ENCODE data around the gene EPS15.
"Not testable (repeated sequence)": the region's sequence is repeated elsewhere in the genome, so short reads cannot be mapped to it uniquely, and the experiment has no call there.

EPS15 gene

DNA sequence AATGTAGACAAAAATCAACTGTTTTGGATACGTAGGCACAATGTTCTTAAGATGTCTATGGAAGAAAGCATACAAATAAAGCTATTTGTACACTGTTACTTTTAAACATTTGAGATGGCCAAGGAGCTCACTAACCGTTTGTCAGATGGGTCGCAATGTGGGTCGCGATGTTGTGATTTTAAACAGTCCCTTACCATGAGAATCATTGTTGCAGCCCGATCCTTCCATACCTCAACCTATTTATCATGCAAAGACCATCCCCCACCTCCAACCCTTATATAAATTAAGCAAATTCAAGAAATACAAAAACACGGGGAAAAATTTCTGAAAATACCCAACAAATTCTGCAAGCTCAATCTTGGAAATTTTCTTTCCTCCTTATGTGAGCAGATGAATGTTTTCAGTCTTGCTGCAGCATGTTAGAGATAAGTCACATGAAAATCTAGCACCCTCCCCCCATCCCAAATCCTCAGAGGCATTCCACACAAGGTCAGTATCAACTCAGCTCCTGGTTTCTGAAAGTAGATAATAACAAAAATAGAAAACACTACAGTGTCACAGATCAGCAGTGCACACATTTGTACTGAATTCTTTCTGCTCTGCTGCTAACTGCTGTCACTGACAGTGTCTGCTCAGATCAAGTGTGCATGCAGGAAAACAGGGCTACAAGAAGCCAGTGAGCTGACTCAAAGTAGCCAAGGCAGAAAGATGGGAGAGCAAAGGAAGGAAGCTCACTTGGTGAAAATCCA is 95.8 kb downstream of the EPS15 start:
- DNase-seq (ENCODE audit: low read depth): no peak

DNA sequence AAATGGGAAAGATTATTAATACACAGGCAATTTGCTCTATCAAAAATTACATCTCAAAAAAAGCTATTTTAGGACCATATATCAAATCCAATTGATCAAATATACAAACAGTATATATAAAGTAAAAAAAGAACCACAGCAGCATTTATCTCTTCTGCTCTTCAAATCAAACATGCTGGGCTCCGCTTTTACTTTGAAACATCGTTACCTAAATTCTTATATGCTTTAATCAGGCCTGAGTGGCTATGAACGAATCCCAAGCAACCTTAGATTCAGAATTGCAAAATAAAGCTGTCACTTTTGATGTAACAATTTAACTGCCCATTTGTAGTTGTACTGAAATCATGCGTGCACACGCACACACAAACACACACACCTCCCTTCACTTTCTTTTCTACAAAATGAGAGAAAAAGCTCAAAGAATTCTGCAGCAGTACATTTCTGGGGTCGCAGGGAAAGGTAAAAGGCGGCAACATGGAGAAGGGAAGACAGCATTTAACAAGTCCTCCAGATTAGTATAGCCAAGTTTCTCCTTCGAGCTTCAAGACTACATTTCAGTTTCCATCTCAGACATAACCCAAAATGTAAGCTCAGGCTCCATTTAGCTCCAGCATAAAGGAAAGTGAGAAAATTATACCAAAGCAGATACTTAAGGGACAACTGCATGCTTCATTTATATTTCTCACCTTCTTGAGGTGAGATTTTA is 96.5 kb downstream of the EPS15 start:
- no peak for DNase-seq (ENCODE audit: low read depth)

DNA sequence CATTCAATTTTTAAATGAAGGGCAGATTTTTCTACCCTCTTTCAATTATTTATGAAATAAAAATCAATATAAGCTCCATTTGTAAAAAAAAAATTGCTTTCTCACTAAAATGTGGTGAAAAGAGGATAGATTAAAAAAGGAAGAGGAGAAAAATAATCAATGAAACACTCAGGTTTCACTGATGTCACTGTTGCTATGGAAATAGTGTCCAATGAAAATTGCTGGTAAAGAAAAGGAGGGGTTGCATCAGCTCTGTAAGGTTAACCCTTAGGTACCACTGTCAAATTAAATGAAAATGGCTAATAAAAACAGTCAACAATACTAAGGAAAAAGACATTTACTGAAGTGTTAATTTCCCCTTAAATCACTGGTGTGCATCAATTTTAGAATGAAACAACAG is 97.1 kb downstream of the EPS15 start:
- DNase-seq (ENCODE audit: low read depth): no peak

DNA sequence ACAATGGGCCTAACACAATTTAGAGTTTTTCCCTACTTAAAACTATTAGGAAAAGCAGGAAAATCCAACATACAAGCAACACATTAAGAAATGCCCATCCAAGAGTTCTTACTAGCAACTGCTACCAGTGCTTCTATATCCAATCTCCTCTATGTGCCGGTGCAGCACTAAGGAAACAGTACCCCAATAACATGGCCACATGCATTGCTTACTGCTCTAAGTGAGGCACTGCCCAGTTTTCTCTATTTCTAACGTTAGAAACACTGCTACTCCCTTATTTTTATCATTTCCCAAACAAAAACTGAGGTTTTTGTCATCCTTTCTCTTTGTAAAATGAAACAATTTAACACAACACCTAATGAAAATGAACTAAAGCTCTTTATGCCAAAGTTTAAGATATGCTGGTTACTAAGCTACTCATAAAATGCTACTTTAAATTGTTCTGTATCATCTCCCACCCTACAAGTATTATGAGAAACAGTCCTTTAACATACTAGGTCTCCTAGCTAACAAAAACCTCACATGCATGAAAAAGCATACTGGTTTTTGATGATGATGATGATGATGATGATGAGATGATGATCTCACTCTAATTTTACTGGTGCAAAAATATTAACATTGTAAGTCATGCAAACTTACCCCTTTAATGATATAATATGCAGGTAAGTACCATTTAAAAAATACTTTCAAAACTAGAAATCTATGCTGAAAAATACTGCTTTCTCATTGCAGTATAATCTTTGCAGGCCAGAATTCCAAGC is 98.0 kb downstream of the EPS15 start:
- no peak for DNase-seq (ENCODE audit: low read depth)

DNA sequence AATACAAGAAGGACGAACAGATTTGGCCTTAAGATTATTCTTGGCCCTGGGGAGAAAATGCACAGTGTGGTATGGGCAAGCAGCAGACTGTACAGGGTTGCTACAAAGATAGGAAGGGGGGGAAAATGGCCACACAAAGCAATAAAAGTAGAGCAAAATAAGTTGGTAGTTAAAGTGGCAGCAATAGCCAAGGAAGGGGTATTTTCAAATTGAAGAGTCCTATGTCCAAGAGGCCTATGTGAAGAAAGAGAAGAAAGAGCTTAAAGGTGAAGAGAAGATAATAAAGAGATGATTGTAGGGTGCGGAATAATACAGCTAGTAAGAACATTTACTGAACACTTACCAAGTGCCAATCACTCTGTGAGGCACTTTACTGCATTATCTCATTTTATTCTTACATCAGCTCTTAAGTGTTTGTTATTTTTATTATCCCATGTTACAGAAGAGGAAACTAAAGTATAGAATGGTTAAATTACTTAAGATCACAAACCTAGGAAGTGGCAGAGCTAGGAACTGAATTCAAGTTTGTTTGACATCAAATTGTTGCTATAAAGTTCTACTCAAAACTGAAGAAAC is 100.6 kb downstream of the EPS15 start:
- no peak for DNase-seq (ENCODE audit: low read depth)

DNA sequence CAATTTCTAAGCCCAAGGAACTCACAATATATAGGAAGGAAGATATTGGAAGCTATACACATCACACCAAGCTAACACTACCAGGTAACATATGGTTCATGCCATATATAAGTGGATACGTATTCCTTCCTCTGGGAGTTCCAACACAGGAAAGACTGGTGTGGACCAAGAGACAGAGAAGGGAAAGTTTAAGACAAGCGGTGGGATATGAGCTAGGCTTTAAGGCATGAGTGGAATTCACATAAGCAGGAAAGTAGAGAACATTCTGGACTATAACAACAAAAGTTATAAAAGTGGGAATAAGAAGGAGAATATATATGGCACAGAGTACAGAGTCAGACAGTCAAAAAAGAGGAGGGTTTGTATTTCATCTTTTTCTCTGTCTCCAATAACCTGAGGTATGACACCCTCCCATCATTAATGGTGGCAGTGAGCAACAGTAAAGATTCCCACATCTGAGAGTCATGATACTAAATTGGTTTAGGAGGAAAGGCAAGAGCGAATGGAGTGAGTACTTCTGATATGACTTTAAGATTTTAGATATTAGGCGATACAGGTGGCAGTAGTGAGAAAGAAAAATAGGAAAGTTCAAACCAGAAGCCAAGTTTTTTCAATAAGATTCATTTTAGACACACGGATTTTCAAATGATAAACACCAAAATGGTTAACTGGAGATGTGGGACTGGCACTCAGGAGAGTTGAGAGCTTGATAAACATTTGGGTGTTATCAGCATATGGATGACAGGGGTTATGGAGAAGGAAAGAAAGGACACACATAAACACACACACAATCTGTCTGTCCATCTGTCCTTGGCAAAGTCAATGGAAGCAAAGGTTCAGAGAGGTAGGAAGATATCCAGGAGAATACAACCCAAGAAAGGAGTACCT is 101.3 kb downstream of the EPS15 start:
- DNase-seq (ENCODE audit: low read depth): no peak

DNA sequence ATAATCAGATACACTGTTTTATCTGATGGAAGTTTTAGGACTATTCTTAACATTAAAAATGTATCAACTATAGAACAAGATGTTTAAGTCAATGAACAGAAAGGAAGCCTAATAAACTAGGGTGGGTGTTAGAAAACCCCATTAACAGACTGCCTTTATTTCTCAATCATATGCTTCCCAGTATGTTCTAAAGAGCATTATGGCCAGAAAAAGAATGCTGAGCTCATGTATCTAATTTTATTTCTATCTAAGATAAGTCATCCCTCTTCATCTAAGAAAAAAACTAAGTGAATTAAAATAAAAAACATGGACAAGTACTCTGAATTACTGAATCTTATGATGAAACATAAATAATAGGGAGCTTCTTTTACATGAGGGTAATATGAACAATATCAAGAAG is 102.2 kb downstream of the EPS15 start:
- no peak for DNase-seq (ENCODE audit: low read depth)

DNA sequence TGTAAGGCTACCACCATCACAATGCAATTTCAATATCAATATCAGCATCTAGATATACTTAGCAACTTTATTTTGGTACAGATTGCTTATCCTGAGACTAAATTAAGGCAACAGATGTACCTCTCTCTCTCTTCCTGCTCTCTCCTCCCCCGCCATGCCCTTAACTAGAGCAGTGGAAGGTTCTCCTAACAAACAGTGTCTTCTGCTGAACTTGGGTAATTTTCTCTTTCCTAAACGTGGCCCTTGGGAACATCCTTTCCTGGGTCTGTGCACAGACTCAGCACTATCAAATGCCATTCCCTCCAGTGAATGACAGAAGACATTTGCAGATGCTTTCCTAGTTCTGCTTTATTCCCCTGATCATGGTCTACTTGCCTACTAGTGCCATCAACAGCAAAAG is 103.1 kb downstream of the EPS15 start:
- DNase-seq (ENCODE audit: low read depth): no peak

DNA sequence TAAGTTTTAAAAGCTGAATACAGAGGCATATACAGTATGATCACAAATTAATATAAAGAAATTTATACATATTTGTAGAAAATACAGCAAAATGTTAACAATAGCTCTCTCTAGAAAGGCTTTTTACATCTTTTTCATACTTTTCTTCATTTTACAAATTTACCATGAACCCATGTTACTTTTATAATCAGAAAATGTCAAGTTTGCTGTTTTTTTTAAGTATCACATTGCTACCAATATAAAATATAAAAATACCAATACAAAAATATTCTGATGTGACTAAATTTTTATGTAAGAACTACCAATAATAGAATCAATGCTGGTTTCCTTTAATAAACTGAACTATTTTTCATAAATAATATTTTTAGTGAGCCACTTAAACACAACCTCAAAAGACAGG is 104.3 kb downstream of the EPS15 start:
- DNase-seq (ENCODE audit: low read depth): no peak

DNA sequence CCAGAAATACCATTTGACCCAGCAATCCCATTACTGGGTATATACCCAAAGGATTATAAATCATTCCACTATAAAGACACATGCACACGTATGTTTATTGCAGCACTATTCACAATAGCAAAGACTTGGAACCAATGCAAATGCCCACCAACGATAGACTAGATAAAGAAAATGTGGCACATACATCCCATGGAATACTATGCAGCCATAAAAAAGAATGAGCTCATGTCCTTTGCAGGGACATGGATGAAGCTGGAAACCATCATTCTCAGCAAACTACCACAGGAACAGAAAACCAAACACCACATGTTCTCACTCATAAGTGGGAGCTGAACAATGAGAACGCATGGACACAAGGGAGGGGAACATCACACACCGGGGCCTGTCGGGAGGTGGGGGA is 107.2 kb downstream of the EPS15 start:
- DNase-seq (ENCODE audit: low read depth): not testable (repeated sequence)

DNA sequence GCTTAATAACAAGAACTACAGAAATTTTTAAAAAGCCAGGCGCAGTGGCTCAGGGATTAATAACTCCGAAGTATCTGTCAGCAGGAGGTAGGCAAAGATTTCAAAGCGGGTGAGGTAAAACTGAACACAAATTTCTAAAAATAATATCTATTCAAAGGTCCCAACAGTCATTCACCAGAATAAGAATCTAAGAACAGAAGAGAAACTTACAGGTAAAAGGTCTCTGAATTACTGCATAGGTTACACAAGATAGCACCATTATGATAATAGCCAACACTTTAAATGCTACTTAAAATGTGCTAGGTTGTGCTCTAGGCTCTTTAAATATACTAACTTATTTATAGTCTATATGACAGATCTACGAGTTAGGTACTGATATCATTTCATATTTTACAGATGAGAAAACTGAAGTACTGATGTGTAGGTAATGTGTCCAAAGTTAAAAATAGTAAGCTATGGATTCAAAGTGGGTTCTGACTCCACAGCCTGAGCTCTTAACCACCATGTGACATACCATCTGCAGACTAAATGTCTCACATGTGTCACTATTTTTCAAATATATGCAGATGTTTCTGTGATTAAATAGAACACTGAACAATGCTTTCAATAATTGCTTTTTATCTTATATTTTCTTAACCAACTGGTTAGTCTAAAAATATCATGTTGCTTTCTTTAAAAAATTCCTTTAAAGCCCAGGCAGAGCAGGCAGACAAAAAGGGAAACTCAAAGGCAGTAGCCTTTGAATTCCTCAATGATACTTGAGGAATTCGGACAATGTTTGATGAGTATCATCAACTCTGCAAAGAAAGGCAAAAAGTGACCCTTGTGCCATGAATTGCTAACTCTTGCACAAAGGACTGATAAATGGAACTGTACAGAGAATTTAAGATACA is 108.3 kb downstream of the EPS15 start:
- no peak for DNase-seq (ENCODE audit: low read depth)

DNA sequence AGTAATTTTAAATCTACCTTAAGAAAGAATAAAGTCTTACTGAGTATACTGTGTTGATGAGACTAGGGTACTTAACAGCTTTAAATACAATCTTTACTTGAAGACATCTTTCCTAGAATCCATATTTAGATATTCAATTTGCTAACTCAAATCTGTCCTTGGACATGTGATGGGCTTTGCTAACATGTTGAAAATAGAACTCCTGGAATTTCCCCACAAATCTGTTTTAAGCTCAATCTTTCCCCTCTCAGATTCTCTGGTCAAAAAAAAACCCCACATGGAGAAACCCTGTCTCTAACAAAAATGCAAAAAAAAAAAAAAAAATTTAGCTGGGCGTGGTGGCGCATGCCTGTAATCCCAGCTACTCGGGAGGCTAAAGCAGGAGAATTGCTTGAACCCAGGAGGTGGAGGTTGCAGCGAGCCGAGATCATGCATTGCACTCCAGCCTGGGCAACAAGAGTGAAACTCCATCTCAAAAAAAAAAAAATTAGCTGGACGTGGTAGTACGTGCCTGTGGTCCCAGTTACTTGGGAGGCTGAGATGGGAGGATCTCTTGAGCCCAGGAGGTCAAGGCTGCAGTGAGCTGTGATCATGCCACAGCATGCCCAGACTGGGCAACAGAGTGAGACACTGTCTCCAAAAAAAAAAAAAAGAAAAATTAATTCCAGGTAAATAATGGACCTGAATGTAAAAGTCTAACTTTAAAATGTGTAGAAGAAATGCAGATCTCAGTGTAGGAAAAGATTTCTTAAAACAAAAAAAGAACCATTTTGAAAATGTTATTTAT is 109.1 kb downstream of the EPS15 start:
- DNase-seq (ENCODE audit: low read depth): not testable (repeated sequence)

DNA sequence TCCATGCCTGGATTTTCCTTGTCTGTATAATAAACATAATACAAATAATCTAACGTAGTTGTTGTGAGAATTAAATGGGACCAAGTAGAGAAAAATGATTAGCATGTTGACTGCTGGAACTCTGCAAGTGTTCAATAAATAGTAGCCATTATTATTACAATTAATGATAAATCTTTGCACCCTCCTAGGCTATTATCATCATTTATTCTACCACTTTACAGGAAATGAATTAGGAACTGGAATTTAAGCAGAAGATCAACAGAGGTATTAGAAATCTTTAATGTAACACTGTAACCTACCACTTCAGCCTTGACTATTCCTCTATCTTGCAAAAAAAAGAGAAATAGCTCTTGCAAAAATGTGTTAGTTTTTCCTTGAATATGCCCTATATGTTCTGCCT is 126.8 kb downstream of the EPS15 start:
- DNase-seq (ENCODE audit: low read depth): no peak

DNA sequence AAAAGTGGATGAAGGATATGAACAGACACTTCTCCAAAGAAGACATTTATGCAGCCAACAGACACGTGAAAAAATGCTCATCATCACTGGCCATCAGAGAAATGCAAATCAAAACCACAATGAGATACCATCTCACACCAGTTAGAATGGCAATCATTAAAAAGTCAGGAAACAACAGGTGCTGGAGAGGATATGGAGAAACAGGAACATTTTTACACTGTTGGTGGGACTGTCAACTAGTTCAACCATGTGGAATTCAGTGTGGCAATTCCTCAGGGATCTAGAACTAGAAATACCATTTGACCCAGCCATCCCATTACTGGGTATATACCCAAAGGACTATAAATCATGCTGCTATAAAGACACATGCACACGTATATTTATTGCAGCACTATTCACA is 128.4 kb downstream of the EPS15 start:
- DNase-seq (ENCODE audit: low read depth): not testable (repeated sequence)

DNA sequence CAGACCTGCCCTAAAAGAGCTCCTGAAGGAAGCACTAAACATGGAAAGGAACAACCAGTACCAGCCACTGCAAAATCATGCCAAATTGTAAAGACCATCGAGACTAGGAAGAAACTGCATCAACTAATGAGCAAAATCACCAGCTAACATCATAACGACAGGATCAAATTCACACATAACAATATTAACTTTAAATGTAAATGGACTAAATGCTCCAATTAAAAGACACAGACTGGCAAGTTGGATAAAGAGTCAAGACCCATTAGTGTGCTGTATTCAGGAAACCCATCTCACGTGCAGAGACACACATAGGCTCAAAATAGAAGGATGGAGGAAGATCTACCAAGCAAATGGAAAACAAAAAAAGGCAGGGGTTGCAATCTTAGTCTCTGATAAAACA is 131.8 kb downstream of the EPS15 start:
- not testable (repeated sequence) for DNase-seq (ENCODE audit: low read depth)

DNA sequence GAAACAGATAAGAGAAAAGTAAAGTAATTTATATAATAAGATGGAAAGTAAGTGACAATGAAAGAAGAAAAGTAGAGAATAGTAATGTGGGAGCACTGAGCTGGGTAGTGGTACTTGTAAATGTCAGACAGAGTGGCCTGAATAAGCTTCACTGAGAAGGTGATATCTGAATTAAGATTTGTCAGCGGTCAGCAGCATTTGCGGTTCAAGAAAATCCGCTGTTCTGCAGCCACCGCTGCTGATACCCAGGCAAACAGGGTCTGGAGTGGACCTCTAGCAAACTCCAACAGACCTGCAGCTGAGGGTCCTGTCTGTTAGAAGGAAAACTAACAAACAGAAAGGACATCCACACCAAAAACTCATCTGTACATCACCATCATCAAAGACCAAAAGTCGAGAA is 132.8 kb downstream of the EPS15 start:
- DNase-seq (ENCODE audit: low read depth): not testable (repeated sequence)

DNA sequence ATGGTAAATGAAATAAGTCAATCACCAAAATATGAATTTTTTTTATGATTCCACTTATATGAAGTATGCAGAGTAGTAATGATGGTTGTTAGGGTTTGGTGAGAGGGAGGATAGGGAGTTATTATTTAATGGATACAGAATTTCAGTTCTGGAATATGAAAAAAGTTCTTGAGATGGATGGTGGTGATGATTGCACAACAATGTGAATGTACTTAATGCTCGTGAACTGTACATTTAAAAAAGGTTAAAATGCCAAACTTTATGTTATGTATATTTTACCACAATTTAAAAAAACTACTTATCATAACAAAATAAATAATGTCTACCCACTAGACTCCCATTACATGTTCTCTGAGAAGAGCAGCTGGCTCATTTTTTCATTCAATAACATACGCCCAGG is 133.3 kb downstream of the EPS15 start:
- no peak for DNase-seq (ENCODE audit: low read depth)

DNA sequence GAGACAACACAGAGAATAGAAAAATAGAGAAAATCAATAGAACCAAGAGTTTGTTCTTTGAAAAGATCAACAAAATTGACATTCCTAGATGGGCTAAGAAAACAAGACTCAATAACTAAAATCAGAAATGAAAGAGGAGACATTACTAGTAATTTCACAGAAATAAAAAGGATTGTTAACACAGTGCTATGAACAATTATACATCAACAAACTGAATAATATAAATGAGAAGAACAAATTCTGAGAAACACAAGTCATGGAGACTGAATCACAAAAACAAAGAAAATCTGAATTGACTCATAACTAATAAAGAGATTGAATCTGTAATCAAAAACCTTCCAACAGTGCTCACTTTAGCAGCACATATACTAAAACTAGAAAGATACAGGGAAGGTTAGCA is 137.1 kb downstream of the EPS15 start:
- DNase-seq (ENCODE audit: low read depth): no peak

DNA sequence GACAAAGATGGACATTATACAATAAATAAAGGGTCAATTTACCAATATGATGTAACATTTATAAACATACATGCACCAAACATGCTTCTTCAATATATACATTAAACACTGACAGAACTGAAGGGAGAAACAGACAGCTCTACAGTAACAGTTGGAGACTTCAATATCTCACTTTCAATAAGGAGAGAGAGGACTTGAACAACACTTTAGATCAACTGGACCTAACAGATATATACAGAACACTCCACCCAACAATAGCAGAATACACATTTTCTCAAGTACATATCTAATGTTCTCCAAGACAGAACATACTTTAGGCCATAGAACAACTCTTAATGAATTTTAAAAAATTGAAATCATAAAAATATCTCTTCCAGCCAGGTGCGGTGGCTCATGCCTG is 138.1 kb downstream of the EPS15 start:
- DNase-seq (ENCODE audit: low read depth): no peak

DNA sequence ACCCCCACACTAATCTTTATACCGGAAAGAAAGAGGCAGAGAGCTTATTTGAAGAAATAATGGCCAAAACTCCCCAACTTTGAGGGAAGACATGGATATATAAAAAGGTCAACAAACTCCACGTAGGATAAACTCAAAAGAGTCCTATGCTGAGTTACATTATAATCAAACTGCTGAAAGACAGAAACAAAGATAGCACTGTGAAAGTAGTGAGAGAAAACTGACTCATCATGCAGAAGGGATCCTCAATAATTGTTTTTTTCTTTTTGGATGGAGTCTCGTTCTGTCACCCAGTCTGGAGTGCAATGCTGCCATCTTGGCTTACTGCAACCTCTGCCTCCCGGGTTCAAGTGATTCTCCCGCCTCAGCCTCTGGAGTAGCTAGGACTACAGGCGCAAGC is 140.2 kb downstream of the EPS15 start:
- DNase-seq (ENCODE audit: low read depth): no peak
